IgD-negative memory B cell (primary cell): ENCODE measurements around the gene SFTPD. TPM values are rescaled to one million over a fixed set of nuclear protein-coding genes. Genes with fewer than 3 reads are reported as not detected.

ENCODE experiments used
- polyA plus RNA-seq: library from polyadenylated mRNA; unstranded; fragments of 300-500 nt; fragmentation: Illumina TruSeq; gene quantifications from one replicate; pipeline ENCODE4 v1.2.3, GENCODE V29; 2021

SFTPD gene
- polyA plus RNA-seq, 1 donor from 2014 or later: not detected

Other genes with a start within 250 kb of the SFTPD start
- gene NUTM2B, start 245.9 kb downstream of the SFTPD start, polyA plus RNA-seq: 0.21 TPM
- not detected for gene NUTM2E, start 122.4 kb downstream of the SFTPD start, polyA plus RNA-seq
- gene TMEM254, start 129.6 kb upstream of the SFTPD start, polyA plus RNA-seq: 29.4 TPM
- gene PLAC9, start 183.6 kb upstream of the SFTPD start, polyA plus RNA-seq: not detected